KOPT-K1 (cell line): ENCODE data around the gene FBXL17.
"Not testable (repeated sequence)": the region's sequence is repeated elsewhere in the genome, so short reads cannot be mapped to it uniquely, and the experiment has no call there.

Source experiments
- H3K27ac ChIP-seq: fragments of 200-600 bp; sonication (generic); 2 replicates; pipeline ENCODE4 v1.5.1; 2016; ENCODE audit warnings: antibody characterized with exemption, mild to moderate bottlenecking, low read depth, low read length; ENCODE audit not compliant: poor library complexity, severe bottlenecking
- H3K36me3 ChIP-seq: fragments of 200-600 bp; sonication (generic); 2 replicates; pipeline ENCODE4 v1.5.1; 2017; ENCODE audit warnings: antibody characterized with exemption, mild to moderate bottlenecking, low read length, moderate library complexity; ENCODE audit not compliant: insufficient read depth
- H3K9me3 ChIP-seq: fragments of 200-600 bp; sonication (generic); 2 replicates; pipeline ENCODE4 v1.5.1; 2017; ENCODE audit warnings: antibody characterized with exemption, low read length, mild to moderate bottlenecking; ENCODE audit not compliant: insufficient read depth, poor library complexity, severe bottlenecking

Gene FBXL17

DNA sequence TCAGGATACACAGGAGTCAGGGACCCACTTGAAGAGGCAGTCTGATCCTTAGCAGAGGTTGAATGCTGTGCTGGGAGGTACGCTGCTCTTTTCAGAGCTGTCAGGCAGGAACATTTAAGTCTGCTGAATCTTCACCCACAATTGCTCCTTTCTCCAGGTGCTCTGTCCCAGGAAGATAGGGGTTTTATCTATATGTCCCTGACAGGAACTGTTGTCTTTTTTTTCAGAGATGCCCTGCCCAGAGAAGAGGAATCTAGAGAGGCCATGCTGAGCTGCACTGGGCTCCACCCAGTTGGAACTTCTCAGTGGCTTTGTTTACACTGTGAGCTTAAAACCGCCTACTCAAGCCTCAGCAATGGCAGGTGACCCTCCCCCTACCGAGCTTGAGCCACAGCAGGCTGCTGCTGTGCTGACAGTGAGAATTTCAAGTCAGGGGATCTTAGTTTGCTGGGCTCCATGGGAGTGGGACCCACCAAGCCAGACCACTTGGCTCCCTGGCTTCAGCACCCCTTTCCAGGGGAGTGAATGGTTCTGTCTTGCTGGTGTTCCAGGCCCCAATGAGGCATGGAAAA lies 169.0 kb downstream of the FBXL17 start:
- Histone ChIP-seq H3K27ac (no peak overlapping the region), H3K9me3 (peaks cover 7% of the 10 kb centered on the region), H3K36me3 (no peaks in the 10 kb centered on the region)

DNA sequence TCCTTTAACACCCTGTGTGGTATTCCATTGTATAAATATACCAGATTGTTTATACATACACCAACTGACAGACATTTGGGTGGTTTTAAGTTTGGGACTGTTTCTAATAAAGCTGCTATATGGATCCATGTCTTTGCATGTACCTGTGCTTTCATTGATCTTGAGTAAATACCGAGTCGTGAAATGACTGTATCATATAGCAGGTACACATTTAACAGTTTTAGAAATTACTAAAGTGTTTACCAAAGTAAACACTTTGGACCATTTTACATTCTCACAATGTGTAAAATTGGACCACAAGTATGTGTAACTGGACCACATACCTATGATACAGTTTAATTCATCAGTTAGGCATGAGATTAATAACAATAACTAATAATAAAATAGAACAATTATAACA lies 175.2 kb downstream of the FBXL17 start:
- Histone ChIP-seq H3K27ac (no peak overlapping the region), H3K36me3 (no peaks in the 10 kb centered on the region), H3K9me3 (no peaks in the 10 kb centered on the region)

DNA sequence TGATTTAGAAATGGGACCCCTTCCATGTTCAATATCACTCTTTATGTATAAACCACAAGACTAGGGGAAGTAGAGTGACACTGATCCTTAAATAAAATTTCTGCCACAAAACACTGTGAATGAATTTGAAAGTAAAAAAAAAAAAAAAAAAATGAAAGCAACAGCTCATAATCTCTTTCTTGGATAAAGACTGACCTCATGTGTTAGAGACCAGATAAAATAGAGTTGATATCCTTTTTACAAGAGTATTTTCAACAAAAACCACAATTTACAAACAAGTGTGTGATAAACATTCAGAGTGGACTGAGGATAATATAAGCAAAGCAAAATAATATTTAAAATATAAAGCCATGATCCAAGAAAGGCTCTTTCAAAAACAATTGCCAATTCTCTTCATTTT lies 180.2 kb downstream of the FBXL17 start:
- no peak overlapping the region for H3K27ac ChIP-seq
- H3K36me3 ChIP-seq: no peaks in the 10 kb centered on the region
- no peaks in the 10 kb centered on the region for H3K9me3 ChIP-seq

DNA sequence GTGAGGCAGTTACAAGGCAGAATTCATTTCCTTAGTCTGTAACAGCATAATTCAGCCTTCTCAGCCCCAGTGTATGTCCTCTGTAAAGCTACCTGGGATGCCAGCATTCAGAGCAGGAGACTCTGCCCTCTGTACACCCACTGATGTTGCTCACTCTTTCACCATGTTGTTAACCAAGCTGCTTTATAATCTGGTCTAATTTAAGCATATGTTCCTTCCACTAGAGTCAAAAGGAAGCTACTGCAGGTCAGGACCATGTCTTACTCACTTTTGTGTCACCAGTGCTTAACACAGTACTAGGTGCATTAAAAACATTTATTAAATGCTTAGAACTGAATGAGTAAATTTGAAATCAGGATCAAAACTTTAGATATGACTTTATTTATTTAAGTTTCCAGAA lies 185.6 kb downstream of the FBXL17 start:
- no peak overlapping the region for H3K27ac ChIP-seq
- H3K36me3 ChIP-seq: no peaks in the 10 kb centered on the region
- no peaks in the 10 kb centered on the region for H3K9me3 ChIP-seq

DNA sequence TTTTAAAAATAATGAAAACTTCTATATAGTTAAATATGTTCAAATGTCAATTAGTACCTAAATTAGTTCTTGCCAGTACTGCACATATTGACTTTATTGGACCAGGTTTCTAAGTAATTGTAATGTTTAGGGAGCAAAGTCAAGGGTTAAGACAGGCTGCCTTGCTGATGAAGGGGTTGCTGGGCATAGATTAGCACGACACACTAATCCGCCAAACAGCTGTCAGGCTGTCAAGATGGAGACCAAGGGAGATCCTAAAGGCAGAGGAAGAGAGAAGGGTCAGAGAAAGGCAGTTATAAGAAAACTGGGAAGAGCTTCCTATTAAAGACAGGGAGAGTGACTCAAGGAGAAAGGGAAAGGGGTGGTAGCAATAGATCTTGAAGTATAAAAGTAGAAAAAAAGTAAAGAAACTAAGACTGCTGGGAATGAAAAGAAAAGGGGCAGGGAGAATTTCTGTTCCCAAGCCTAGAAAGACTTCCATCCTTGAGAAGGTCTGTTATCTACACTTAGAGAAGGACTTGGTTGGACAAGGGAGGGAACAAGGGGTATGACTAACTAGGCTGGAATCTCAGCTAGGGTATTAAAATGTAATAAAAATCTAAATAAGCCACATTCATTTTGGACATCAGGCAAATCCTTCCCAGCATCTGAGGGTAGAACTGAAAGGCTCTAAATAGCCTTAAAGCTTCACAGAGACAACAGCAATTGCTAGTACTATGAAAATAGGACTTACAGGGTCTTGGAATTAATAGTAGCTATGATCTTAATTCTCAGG lies 188.7 kb downstream of the FBXL17 start:
- Histone ChIP-seq H3K36me3 (no peaks in the 10 kb centered on the region), H3K27ac (no peak overlapping the region), H3K9me3 (no peaks in the 10 kb centered on the region)

DNA sequence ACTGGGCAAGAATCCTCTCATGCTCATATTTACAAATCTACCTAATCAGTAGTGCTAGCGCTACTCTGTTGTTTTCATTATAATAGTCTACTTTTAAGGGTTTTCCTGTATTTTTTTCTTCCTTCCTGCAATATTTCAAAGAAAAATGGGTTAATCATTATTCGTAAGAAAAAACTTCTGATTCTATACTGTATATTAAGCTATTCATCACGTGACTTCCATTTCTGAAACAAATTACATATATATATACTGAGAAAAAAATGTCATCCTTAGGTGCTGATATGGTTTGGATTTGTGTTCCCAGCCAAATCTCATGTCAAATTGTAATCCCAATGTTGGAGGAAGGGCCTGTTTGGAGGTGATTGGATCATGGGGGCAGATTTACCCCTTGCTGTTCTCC lies 197.0 kb downstream of the FBXL17 start:
- no peaks in the 10 kb centered on the region for H3K36me3 ChIP-seq
- no peaks in the 10 kb centered on the region for H3K9me3 ChIP-seq
- H3K27ac ChIP-seq: no peak overlapping the region

DNA sequence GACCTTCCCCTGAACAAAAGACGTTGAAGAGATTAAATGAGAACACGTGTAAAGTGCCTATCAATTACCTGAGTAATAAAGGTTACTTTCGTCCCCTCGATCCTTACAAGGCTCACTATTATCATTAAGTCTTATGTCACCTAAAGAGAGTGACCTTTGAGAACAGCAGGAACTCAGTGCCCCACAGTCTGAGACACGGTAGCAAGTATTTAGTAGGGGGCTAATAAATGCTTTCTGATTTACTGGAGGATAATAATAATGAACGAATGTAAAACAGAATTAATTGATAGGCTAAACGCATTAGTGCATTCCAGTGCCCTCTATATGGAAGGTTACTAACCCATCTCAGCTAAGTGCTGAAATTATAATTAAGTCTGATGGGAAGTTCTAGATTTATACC lies 199.9 kb downstream of the FBXL17 start:
- Histone ChIP-seq H3K36me3 (no peaks in the 10 kb centered on the region), H3K9me3 (no peaks in the 10 kb centered on the region), H3K27ac (no peak overlapping the region)

DNA sequence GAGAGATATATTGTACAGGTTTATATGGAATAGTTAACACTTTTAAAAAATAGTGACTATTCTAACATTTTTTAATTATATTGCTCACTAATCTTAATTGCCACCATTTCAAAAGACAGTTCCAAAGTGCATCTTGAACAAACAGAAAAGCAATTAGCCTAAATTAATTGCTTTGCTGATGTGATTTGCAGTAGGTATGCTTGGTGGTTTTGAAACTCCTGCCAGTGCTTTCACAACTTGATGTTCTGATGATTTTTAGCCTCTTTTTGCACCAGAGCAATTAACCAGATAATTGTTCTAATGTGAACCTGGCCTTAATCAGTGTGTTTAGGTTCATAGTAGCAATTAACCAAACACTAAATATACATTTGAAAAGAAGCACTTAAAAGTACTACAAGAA lies 207.6 kb downstream of the FBXL17 start:
- Histone ChIP-seq H3K36me3 (no peaks in the 10 kb centered on the region), H3K9me3 (no peaks in the 10 kb centered on the region), H3K27ac (no peak overlapping the region)

DNA sequence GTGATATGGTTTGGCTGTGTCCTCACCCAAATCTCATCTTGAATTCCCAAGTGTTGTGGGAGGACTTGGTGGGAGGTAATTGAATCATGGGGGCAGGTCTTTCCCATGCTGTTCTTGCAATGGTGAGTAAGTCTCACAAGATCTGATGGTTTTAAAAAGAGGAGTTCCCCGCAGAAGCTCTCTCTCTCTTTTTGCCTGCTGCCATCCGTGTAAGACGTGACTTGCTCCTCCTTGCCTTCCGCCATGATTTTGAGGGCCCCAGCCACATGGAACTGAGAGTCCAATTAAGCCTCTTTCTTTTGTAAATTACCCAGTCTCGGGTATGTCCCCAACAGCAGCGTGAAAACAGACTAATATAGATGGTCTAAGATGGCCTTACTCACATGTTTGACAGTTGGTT lies 210.1 kb downstream of the FBXL17 start:
- Histone ChIP-seq H3K36me3 (no peaks in the 10 kb centered on the region), H3K9me3 (no peaks in the 10 kb centered on the region), H3K27ac (no peak overlapping the region)

DNA sequence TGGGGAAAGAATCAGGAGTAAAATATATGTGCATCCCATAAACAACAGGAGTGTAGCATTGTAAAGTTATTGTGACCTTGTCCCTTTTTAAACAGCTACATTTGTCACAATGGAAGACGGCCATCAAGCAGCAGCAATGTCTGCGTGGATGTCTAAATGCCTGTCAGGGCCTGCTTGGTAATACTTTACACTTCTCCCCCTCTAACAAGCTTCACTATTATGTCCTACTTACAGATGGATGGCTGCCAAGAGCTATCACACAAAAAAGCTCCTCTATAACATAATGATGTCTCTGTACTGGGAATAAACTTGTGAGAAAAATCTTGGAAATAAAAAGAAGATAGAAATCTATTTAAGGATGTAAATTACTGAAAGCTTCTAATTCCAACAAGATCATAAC lies 213.0 kb downstream of the FBXL17 start:
- H3K9me3 ChIP-seq: no peaks in the 10 kb centered on the region
- H3K36me3 ChIP-seq: no peaks in the 10 kb centered on the region
- no peak overlapping the region for H3K27ac ChIP-seq

DNA sequence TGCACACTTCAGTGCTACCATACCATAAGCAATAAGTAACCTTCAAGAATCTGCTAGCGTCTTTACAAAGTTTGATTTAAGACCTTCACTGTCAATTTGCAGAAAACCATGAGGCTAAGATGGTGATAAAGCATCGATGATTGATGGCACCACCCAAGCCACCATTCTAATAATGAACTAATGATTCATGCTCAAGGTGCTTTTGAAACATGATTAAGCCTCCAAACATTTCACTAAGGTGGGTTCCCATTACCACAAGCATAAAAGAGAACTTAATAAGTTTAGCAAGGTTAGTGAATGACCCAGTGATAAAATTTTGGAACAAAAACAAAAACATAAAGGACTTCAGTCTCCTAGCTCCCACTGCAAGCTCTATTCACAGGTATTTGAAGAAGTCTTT lies 214.7 kb downstream of the FBXL17 start:
- Histone ChIP-seq H3K9me3 (no peaks in the 10 kb centered on the region), H3K36me3 (no peaks in the 10 kb centered on the region), H3K27ac (no peak overlapping the region)

DNA sequence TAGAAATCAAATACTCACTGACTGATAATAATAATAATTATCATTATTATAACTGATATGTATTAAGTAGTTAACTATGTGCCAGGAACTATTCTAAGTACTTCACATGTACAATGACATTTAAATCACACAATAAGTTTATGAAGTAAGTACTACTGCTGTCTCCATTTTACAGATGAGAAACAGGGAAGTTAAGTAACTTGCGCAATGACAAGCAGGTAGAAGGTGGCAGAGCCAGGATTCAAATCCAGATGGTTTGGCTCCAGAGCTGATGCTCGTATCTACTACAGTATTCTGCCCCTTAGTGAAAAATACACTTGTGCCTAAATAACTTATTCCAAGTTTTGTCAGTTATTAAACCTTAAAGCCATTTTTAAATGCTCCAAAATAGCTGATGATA lies 217.3 kb downstream of the FBXL17 start:
- Histone ChIP-seq H3K9me3 (no peaks in the 10 kb centered on the region), H3K36me3 (no peaks in the 10 kb centered on the region), H3K27ac (no peak overlapping the region)

DNA sequence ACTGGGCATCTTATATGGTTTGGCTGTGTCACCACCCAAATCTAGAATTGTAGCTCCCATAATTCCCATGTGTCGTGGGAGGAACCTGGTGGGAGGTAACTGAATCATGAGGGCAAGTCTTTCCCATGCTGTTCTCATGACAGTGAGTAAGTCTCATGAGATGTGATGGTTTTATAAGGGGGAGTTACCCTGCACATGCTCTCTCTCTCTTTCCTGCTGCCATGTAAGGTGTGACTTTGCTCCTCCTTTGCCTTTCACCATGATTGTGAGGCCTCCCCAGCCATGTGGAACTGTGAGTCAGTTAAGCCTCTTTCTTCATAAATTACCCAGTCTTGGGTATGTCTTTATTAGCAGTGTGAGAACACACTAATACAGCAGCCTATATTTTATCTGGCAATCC lies 229.0 kb downstream of the FBXL17 start:
- H3K27ac ChIP-seq, H3K9me3 ChIP-seq, H3K36me3 ChIP-seq: not testable (repeated sequence)

DNA sequence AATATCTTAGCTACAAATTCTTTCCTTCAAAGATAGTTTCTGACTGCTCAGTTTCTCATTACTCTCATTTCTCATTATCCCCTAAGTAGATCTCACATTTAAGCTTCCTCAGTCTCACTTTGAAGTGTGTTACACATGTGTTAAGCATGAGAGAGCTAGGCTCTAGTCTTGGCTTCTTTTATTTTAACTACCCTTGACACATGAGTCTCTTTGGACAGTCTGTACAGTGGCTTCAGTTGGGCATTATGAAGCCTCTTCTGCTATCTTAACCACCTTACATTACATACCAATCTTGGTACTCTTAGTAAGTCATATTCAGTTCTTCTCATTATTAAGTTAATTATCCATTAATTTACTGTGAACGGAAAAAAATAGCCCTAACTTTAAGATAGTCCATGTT lies 232.5 kb downstream of the FBXL17 start:
- H3K27ac ChIP-seq: no peak overlapping the region
- H3K36me3 ChIP-seq: no peaks in the 10 kb centered on the region
- no peaks in the 10 kb centered on the region for H3K9me3 ChIP-seq

DNA sequence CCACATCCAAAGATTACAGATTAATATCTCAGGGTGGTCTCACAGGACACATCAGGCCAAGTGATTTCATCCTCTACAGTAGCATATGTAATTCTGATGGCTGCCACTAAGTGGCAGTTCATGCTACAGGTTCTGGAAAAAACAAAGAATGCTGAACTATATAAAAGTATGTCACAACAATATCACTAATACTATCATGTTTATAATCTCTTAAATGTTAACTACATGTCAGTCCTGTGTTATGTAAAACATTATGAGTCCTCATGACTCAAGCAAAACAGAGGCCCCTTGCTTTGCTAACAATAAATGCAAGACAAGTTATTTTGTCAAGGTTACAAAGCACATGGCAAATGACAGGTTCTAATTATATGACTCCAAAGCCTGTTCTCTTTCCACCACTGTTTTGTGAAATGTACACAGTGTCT lies 233.2 kb downstream of the FBXL17 start:
- no peaks in the 10 kb centered on the region for H3K36me3 ChIP-seq
- H3K9me3 ChIP-seq: no peaks in the 10 kb centered on the region
- no peak overlapping the region for H3K27ac ChIP-seq

DNA sequence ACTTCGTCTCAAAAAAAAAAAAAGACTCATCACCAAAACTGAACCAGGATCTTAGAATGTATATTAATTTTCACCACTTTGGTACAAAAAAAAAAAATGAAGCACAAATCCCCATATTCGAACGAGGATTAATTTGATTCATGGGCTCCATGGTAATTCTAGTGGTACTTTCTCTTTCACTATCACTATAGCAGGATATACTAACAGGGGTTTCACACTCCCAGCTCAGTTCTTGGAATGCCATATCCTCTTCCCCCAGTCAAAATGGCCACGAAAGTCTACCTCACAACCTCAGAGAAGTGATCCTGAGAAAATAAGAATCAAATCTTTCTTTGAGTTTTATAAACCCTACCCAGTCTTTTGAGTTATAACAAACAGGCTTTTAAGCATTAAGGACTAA lies 235.7 kb downstream of the FBXL17 start:
- Histone ChIP-seq H3K36me3 (no peaks in the 10 kb centered on the region), H3K27ac (no peak overlapping the region), H3K9me3 (no peaks in the 10 kb centered on the region)
